Ishikawa (cell line): ENCODE results near the gene ASXL3.

ENCODE experiments used
- FOXM1 ChIP-seq: IDR thresholded peaks from 2 replicates; pipeline ENCODE4 v1.6.1; 2012; ENCODE audit warnings: low read depth, borderline replicate concordance
- USF1 ChIP-seq: IDR thresholded peaks from 2 replicates; pipeline ENCODE4 v1.6.1; 2012
- YY1 ChIP-seq: IDR thresholded peaks from 2 replicates; pipeline ENCODE4 v1.6.1; 2012; ENCODE audit warnings: low read depth
- TF ChIP-seq, protein P1 (sequence below): IDR thresholded peaks from 2 replicates; pipeline ENCODE4 v1.6.1; 2012; ENCODE audit warnings: low read depth, mild to moderate bottlenecking

DNA sequence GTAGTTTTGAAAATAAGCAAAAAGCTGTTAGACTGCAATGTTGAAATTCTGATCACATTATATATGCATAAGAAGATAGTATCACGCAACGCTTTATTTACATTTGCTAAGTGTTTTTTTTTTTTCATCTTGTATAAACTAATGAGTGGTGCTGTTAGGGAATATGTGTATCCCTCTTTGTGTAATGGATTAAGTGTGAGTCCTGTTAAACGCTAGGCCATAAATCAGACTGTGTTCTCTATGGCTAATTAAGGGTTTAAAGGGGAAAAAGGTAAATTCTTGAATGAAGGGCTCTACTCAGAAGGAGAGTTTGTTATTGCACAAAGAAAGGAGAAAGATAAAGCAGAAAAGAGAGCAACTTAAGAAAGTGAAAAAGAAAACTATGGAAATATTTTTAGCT is 4.8 kb upstream of the ASXL3 start:
- TF ChIP-seq YY1 (no peak), FOXM1 (no peak), USF1 (no peak)
- TF ChIP-seq, protein P1, sequence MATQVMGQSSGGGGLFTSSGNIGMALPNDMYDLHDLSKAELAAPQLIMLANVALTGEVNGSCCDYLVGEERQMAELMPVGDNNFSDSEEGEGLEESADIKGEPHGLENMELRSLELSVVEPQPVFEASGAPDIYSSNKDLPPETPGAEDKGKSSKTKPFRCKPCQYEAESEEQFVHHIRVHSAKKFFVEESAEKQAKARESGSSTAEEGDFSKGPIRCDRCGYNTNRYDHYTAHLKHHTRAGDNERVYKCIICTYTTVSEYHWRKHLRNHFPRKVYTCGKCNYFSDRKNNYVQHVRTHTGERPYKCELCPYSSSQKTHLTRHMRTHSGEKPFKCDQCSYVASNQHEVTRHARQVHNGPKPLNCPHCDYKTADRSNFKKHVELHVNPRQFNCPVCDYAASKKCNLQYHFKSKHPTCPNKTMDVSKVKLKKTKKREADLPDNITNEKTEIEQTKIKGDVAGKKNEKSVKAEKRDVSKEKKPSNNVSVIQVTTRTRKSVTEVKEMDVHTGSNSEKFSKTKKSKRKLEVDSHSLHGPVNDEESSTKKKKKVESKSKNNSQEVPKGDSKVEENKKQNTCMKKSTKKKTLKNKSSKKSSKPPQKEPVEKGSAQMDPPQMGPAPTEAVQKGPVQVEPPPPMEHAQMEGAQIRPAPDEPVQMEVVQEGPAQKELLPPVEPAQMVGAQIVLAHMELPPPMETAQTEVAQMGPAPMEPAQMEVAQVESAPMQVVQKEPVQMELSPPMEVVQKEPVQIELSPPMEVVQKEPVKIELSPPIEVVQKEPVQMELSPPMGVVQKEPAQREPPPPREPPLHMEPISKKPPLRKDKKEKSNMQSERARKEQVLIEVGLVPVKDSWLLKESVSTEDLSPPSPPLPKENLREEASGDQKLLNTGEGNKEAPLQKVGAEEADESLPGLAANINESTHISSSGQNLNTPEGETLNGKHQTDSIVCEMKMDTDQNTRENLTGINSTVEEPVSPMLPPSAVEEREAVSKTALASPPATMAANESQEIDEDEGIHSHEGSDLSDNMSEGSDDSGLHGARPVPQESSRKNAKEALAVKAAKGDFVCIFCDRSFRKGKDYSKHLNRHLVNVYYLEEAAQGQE = no peak
